Coronary artery (tissue), 2 donors: ENCODE data around the gene ATE1.

ENCODE experiments used
- DNase-seq: peaks from one replicate; pipeline ENCODE4 v3.0.0-alpha.2; 2017; ENCODE audit warnings: low spot score
- H3K27ac ChIP-seq, 2 donors: fragments of 200-600 bp; sonication (generic); one replicate each; pipeline ENCODE4 v1.5.1; 2016 to 2019
- H3K4me3 ChIP-seq: fragments of 200-600 bp; sonication (generic); 2 replicates; pipeline ENCODE4 v1.5.1; 2016; ENCODE audit warnings: mild to moderate bottlenecking, moderate library complexity
- CTCF ChIP-seq: fragments of 200-600 bp; sonication (generic); IDR thresholded peaks from one replicate; pipeline ENCODE4 v1.5.1; 2019; ENCODE audit warnings: antibody characterized with exemption

ATE1 gene

GRCh38 chr10:121747163-121747775 is 180.6 kb downstream of the ATE1 start:
- Histone ChIP-seq H3K4me3 (no peak overlapping the region), H3K27ac (no peak overlapping the region)
- no peak for DNase-seq
- TF ChIP-seq CTCF = no peak

DNA sequence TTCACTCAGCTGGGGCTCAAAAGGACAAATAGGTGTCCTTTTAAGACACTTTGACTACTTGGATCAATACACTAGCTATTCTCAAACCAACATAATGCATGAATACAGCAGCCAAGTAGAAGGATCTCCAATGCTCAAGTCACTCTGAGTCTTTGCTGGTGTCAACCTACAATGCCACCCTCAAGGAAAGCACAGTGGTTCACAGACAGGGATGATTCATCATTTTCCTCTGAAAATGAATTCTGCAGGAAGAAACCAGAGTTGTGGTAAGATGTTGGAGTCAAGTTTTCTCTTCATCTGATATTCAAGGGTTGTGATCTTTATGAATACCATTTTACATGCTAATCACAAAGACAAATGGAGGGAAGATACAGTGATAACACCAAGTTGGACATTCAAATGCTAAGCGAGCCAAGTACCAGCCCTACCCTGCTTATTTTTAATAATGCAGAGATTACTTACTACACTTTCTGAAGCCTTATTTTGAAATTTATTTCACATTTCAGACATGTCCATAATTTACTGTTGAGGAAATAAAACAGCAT is 186.5 kb downstream of the ATE1 start:
- no peak overlapping the region for H3K4me3 ChIP-seq
- TF ChIP-seq CTCF = no peak
- no peak for DNase-seq
- no peak overlapping the region for H3K27ac ChIP-seq

- no peak overlapping the region for H3K27ac ChIP-seq
- H3K4me3 ChIP-seq = no peak overlapping the region
- no peak for TF ChIP-seq CTCF
- DNase-seq = no peak
These were observed 187.8 kb downstream of the ATE1 start for GRCh38 chr10:121740069-121740468.

GRCh38 chr10:121739114-121739513 is 188.7 kb downstream of the ATE1 start:
- no peak overlapping the region for H3K27ac ChIP-seq
- no peak overlapping the region for H3K4me3 ChIP-seq
- TF ChIP-seq CTCF = no peak
- no peak for DNase-seq

GRCh38 chr10:121736315-121737130 is 191.3 kb downstream of the ATE1 start:
- H3K4me3 ChIP-seq = no peak overlapping the region
- no peak for DNase-seq
- TF ChIP-seq CTCF = no peak
- H3K27ac ChIP-seq = no peak overlapping the region

- TF ChIP-seq CTCF = no peak
- H3K27ac ChIP-seq = no peak overlapping the region
- DNase-seq = no peak
- H3K4me3 ChIP-seq = no peak overlapping the region
These were observed 192.6 kb downstream of the ATE1 start for GRCh38 chr10:121735263-121735662.

DNA sequence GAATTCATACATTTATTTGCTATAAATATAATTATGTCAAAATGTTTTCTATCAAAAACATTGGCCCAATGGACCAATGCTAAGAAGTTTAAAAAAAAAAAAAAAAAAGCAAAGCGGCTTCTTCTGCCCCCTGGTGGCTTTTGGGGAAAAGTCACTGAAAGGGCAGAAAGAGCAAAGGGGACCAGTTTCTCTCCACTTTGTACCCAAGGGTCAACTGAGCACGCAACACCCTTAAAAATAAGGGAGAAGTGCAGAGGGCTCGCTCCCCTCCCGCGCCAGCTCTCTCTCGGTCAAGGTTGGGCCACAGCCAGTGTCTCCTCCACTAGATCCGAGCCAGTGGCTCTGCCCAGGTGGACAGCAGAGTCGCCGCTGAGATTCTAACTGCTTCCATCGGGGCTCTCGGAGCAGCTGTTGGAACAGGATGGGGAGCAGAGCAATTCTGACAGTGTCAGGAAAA is 193.2 kb downstream of the ATE1 start:
- no peak overlapping the region for H3K4me3 ChIP-seq
- TF ChIP-seq CTCF = peak; percentile 50
- H3K27ac ChIP-seq = no peak overlapping the region
- no peak for DNase-seq
